ENCODE data around the gene MAB21L4.
A peak's percentile ranks its signal among the peaks of the same experiment; 100 is the strongest.
"Not testable (repeated sequence)": the region's sequence is repeated elsewhere in the genome, so short reads cannot be mapped to it uniquely, and the experiment has no call there.

The MAB21L4 gene

GRCh38 chr2:240858321-240858720 lies 37.6 kb downstream of the MAB21L4 start:
- DNase-seq (ENCODE audit: low read depth) = no peak

- no peak for DNase-seq (ENCODE audit: low read depth)
Measured at GRCh38 chr2:240857039-240858008, 38.6 kb downstream of the MAB21L4 start.

- no peak for DNase-seq (ENCODE audit: low read depth)
Measured at GRCh38 chr2:240856151-240856980, 39.6 kb downstream of the MAB21L4 start.

- no peak for DNase-seq (ENCODE audit: low read depth)
Measured at GRCh38 chr2:240855670-240856069, 40.3 kb downstream of the MAB21L4 start.

GRCh38 chr2:240852671-240853314 lies 43.2 kb downstream of the MAB21L4 start:
- no peak for DNase-seq (ENCODE audit: low read depth)

GRCh38 chr2:240851078-240851991 lies 44.6 kb downstream of the MAB21L4 start:
- peak; percentile 47 for DNase-seq (ENCODE audit: low read depth)

GRCh38 chr2:240850756-240851077 lies 45.2 kb downstream of the MAB21L4 start:
- no peak for DNase-seq (ENCODE audit: low read depth)

- no peak for DNase-seq (ENCODE audit: low read depth)
Measured at GRCh38 chr2:240850026-240850425, 45.9 kb downstream of the MAB21L4 start.

- DNase-seq (ENCODE audit: low read depth) = no peak
Measured at GRCh38 chr2:240848900-240849680, 46.9 kb downstream of the MAB21L4 start.

- DNase-seq (ENCODE audit: low read depth) = no peak
Measured at GRCh38 chr2:240847817-240848216, 48.1 kb downstream of the MAB21L4 start.

- DNase-seq (ENCODE audit: low read depth) = no peak
Measured at GRCh38 chr2:240846873-240847595, 48.9 kb downstream of the MAB21L4 start.

GRCh38 chr2:240846309-240846708 lies 49.6 kb downstream of the MAB21L4 start:
- DNase-seq (ENCODE audit: low read depth) = not testable (repeated sequence)

GRCh38 chr2:240840435-240841060 lies 55.4 kb downstream of the MAB21L4 start:
- peak; percentile 45 for DNase-seq (ENCODE audit: low read depth)

- no peak for DNase-seq (ENCODE audit: low read depth)
Measured at GRCh38 chr2:240839152-240840143, 56.5 kb downstream of the MAB21L4 start.

GRCh38 chr2:240837621-240838020 lies 58.3 kb downstream of the MAB21L4 start:
- DNase-seq (ENCODE audit: low read depth) = no peak

GRCh38 chr2:240836781-240837467 lies 59.0 kb downstream of the MAB21L4 start:
- peak; percentile 34 for DNase-seq (ENCODE audit: low read depth)

Measured in stromal cell of bone marrow (primary cell).